CD4-positive, alpha-beta memory T cell (primary cell): ENCODE data around the gene UCKL1. TPM values are rescaled to one million over a fixed set of nuclear protein-coding genes. Genes with fewer than 3 reads are reported as not detected.
A peak's percentile ranks its signal among the peaks of the same experiment; 100 is the strongest.
"Not testable (repeated sequence)": the region's sequence is repeated elsewhere in the genome, so short reads cannot be mapped to it uniquely, and the experiment has no call there.

ENCODE experiments used
- CTCF ChIA-PET: fragments of 350-600 bp; sonication (Branson Sonifier 250); formaldehyde crosslinking; loops from one replicate; lab custom pipeline; 2021; ENCODE audit warnings: inconsistent platforms; ENCODE audit not compliant: partially characterized antibody; lab: Charles Lee
- POLR2A ChIA-PET: fragments of 350-600 bp; sonication (Branson Sonifier 250); formaldehyde crosslinking; loops from one replicate; lab custom pipeline; 2021; ENCODE audit not compliant: partially characterized antibody; lab: Charles Lee
- DNase-seq, 5 donors: peaks; one replicate each; pipeline versions ENCODE4 v3.0.0 to v3.0.0-alpha.2; 2020 to 2022; ENCODE audit warnings: mixed read lengths in 1 of 5
- H3K27ac ChIP-seq: one replicate; pipeline ENCODE4 v1.7.0; 2013; ENCODE audit warnings: low read depth, low read length
- H3K27me3 ChIP-seq: 2 replicates; pipeline ENCODE4 v1.7.0; 2013; ENCODE audit warnings: mild to moderate bottlenecking, low read length, moderate library complexity; ENCODE audit not compliant: insufficient read depth
- H3K36me3 ChIP-seq: 2 replicates; pipeline ENCODE4 v1.7.0; 2013; ENCODE audit warnings: mild to moderate bottlenecking, low read length, moderate library complexity; ENCODE audit not compliant: insufficient read depth
- H3K4me1 ChIP-seq: 2 replicates; pipeline ENCODE4 v1.7.0; 2013; ENCODE audit warnings: mild to moderate bottlenecking, low read length, moderate library complexity; ENCODE audit not compliant: insufficient read depth
- H3K4me3 ChIP-seq, 2 donors: one replicate each; pipeline ENCODE4 v1.7.0; 2013; ENCODE audit warnings: low read length in 2 of 2, mild to moderate bottlenecking in 1 of 2
- H3K9me3 ChIP-seq, 2 donors: one replicate each; pipeline ENCODE4 v1.7.0; 2013; ENCODE audit warnings: low read length in 2 of 2, control low read depth in 1 of 2; ENCODE audit not compliant: control insufficient read depth in 1 of 2
- H3K27ac Mint-ChIP-seq, 7 donors: one replicate each; pipeline ENCODE4 v1.8.0; 2020 to 2021; ENCODE audit warnings: mixed read lengths in 7 of 7, mild to moderate bottlenecking in 6 of 7, inconsistent platforms in 3 of 7, moderate library complexity in 3 of 7
- H3K27me3 Mint-ChIP-seq, 2 donors: one replicate each; pipeline ENCODE4 v1.8.0; 2020 to 2021; ENCODE audit warnings: mixed read lengths in 2 of 2
- H3K36me3 Mint-ChIP-seq, 2 donors: one replicate each; pipeline ENCODE4 v1.8.0; 2020 to 2021; ENCODE audit warnings: mixed read lengths in 2 of 2, inconsistent platforms in 1 of 2, mild to moderate bottlenecking in 1 of 2
- H3K4me1 Mint-ChIP-seq, 4 donors: one replicate each; pipeline ENCODE4 v1.8.0; 2020 to 2021; ENCODE audit warnings: mixed read lengths in 4 of 4, mild to moderate bottlenecking in 1 of 4
- H3K4me3 Mint-ChIP-seq, 8 donors: one replicate each; pipeline ENCODE4 v1.8.0; 2020 to 2021; ENCODE audit warnings: mixed read lengths in 8 of 8, mild to moderate bottlenecking in 7 of 8, moderate library complexity in 6 of 8, inconsistent platforms in 3 of 8
- H3K9me3 Mint-ChIP-seq, 8 donors: one replicate each; pipeline ENCODE4 v1.8.0; 2020 to 2021; ENCODE audit warnings: mixed read lengths in 8 of 8, mild to moderate bottlenecking in 5 of 8, inconsistent platforms in 3 of 8, moderate library complexity in 1 of 8
- intact Hi-C: fragments of 100-400 bp; cut with micrococcal nuclease; formaldehyde crosslinking; loops from one replicate; pipeline ENCODE4 v1.15.1; 2023
- polyA plus RNA-seq, 2 donors: library from polyadenylated mRNA; unstranded; fragments of 300-500 nt; fragmentation: Illumina TruSeq; gene quantifications; one replicate each; pipeline ENCODE4 v1.2.3, GENCODE V29; 2021
- total RNA-seq, 2 experiments: library from RNA; stranded (reverse); gene quantifications; one replicate each; pipeline ENCODE4 v1.2.3, GENCODE V29; 2021

Gene UCKL1
- total and polyA plus RNA-seq, 4 experiments from 2014 or later, result 26.2 to 55.1 (median 42.7) TPM

GRCh38 chr20:63964412-63964811 lies 8.2 kb upstream of the UCKL1 start:
- intact Hi-C loops, result no loop called here
- no peak for DNase-seq
- Mint-ChIP-seq H3K4me3 (no peak overlapping the region), H3K36me3 (peaks cover 0 to 20% of the 10 kb centered on the region in 2 donors), H3K27me3 (no peaks in the 10 kb centered on the region), H3K9me3 (peaks cover 0 to 3% (median 0%) of the 10 kb centered on the region in 8 donors), H3K27ac (no peak overlapping the region), H3K4me1 (peaks cover 4 to 14% (median 9%) of the 10 kb centered on the region in 4 donors)
- H3K9me3 ChIP-seq, result no peaks in the 10 kb centered on the region
- ChIA-PET CTCF (no interaction called here), POLR2A (no interaction called here)
- peaks cover 12% of the 10 kb centered on the region for H3K4me1 ChIP-seq
- H3K4me3 ChIP-seq, result no peak overlapping the region
- H3K27ac ChIP-seq, result no peak overlapping the region
- H3K36me3 ChIP-seq, result peaks cover 3% of the 10 kb centered on the region
- no peaks in the 10 kb centered on the region for H3K27me3 ChIP-seq

DNA sequence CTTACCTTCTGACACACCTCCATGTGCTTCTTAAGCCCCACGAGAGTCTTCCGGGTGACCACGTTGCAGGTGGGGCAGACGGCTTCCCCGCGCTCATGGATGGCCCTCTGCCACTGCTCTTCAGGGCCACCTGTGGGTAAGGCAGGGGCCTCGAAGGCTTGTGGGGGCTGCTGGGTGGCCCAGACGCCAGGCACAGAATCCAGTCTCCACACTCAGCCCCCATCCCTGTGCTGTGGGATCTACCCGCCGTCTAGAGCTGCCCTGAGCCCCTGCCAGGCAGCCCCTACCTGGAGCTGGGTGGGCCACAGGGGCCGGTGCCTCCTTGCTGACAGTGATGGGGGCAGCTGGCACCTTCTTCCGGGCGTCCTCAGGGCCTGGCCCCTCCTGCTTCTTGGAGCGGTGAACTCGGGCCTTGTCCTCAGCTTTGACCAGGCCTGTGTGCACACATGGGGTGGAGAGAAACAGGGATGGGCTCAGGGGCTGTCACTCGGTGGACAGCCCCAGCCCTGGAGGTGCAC lies 7.6 kb upstream of the UCKL1 start:
- CTCF ChIA-PET, result no interaction called here

DNA sequence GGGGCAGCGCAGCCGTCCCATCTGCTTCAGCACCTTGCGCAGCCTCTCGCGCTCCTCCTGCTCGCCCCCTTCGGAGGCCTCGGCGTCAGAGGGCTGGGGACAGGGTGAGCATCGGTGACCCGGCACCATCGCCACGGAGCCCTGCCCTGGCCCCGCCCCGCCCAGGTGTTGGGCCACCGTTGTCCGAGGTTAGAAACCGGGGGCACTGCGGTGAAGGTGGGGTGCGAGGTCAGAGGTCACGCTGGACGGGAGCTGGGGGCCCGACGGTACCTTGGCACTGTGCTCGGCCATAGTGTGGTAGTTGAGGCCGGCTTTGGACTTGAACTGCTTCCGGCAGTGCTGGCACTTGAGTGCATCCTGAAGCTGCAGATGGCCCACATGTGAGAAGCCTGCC lies 7.1 kb upstream of the UCKL1 start:
- Histone ChIP-seq H3K27ac (no peak overlapping the region), H3K36me3 (peaks cover 3% of the 10 kb centered on the region), H3K9me3 (no peaks in the 10 kb centered on the region), H3K4me1 (peaks cover 4% of the 10 kb centered on the region), H3K4me3 (no peak overlapping the region), H3K27me3 (no peaks in the 10 kb centered on the region)
- no peaks in the 10 kb centered on the region for H3K27me3 Mint-ChIP-seq
- intact Hi-C loops, result no loop called here
- ChIA-PET POLR2A (no interaction called here), CTCF (no interaction called here)
- H3K27ac Mint-ChIP-seq, result no peak overlapping the region
- H3K9me3 Mint-ChIP-seq, result peaks cover 0 to 3% (median 0%) of the 10 kb centered on the region in 8 donors
- H3K36me3 Mint-ChIP-seq, result peaks cover 0 to 18% of the 10 kb centered on the region in 2 donors
- H3K4me3 Mint-ChIP-seq, result no peak overlapping the region
- peaks cover under 1 to 7% (median 4%) of the 10 kb centered on the region in 4 donors for H3K4me1 Mint-ChIP-seq
- DNase-seq, result peak in 1 of 5 donors; percentile 40

More for the DNA sequence above, 7.6 kb upstream of the UCKL1 start:
- H3K4me1 ChIP-seq, result peaks cover 9% of the 10 kb centered on the region
- peaks cover 0 to 3% (median 0%) of the 10 kb centered on the region in 8 donors for H3K9me3 Mint-ChIP-seq
- POLR2A ChIA-PET, result no interaction called here
- peaks cover 3% of the 10 kb centered on the region for H3K36me3 ChIP-seq
- H3K27ac ChIP-seq, result no peak overlapping the region
- intact Hi-C loops, result no loop called here
- peak overlapping the region in 1 of 7 donors; percentile 36 for H3K27ac Mint-ChIP-seq
- no peak overlapping the region for H3K4me3 Mint-ChIP-seq
- peaks cover 3 to 12% (median 8%) of the 10 kb centered on the region in 4 donors for H3K4me1 Mint-ChIP-seq
- no peak overlapping the region for H3K4me3 ChIP-seq
- no peaks in the 10 kb centered on the region for H3K27me3 ChIP-seq
- H3K36me3 Mint-ChIP-seq, result peaks cover 0 to 20% of the 10 kb centered on the region in 2 donors
- H3K9me3 ChIP-seq, result no peaks in the 10 kb centered on the region
- peak in 1 of 5 donors; percentile 22 for DNase-seq
- no peaks in the 10 kb centered on the region for H3K27me3 Mint-ChIP-seq

DNA sequence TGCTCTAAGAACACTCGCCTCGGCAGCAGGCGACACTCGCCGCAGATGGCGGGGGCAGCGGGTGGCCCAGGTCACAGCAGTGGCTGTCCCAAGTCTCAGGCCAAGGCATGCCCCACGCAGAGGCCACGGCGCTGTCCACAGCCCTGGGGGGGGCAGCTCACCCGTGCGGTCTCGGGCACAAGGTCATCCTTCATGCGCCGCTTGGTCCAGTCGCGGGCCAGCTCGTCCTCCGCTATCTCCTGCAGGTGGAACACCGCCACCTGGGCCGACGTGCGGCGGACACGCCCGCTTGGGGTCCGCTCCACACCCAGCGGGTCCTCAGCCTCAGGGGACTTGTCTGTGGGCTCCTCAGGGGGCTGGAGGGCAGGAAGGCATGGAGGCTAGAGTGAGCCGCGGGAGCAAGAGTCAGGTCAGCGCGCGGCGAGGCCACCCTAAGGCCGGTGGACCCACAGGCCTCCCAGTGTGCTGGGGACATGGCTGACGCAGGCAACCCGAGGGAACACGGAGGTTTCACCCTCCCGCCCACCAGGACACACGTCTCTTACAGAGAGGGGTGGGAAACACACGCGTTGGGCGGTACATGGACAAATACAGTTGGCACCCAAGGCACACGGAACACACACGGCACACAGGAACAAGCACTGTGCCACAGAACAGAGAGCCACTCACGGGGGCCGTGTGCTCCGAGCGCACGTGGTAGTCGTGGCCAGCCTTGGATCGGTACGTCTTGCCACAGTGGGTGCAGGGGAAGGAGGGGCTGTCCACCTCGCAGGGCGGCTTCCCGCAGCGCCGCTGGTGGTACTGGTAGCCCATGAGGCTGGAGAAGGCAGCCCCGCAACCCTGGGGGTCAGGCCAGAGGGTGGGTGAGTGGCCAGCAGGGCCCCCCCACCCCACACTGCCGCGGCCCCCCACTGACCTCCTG lies 6.5 kb upstream of the UCKL1 start:
- H3K36me3 ChIP-seq, result peaks cover 3% of the 10 kb centered on the region
- ChIA-PET CTCF (interaction anchor here (1.0 kb wide), 1 partner anchor 18 kb away, joined by 5 read pairs; the partner anchor contains the start of gene PRPF6), POLR2A (interaction anchor here (0.7 to 1.1 kb wide), 2 partner anchors 15 to 59 kb away, joined by 3 read pairs; no protein-coding TSS in a partner anchor)

GRCh38 chr20:63961664-63962425 lies 5.6 kb upstream of the UCKL1 start:
- H3K4me3 ChIP-seq, result no peak overlapping the region
- H3K4me3 Mint-ChIP-seq, result no peak overlapping the region
- intact Hi-C loops, result no loop called here
- no peaks in the 10 kb centered on the region for H3K27me3 ChIP-seq
- H3K4me1 Mint-ChIP-seq, result peaks cover 0 to 16% (median 5%) of the 10 kb centered on the region in 4 donors
- no peaks in the 10 kb centered on the region for H3K27me3 Mint-ChIP-seq
- no peak overlapping the region for H3K27ac Mint-ChIP-seq
- peaks cover 14% of the 10 kb centered on the region for H3K4me1 ChIP-seq
- H3K36me3 ChIP-seq, result peaks cover 3% of the 10 kb centered on the region
- H3K27ac ChIP-seq, result no peak overlapping the region
- ChIA-PET CTCF (interaction anchor here (1.0 kb wide), 1 partner anchor 19 kb away, joined by 5 read pairs; the partner anchor contains the start of gene PRPF6), POLR2A (interaction anchor here (0.7 to 1.1 kb wide), 2 partner anchors 14 to 58 kb away, joined by 3 read pairs; no protein-coding TSS in a partner anchor)
- peaks cover 0 to 3% (median 0%) of the 10 kb centered on the region in 8 donors for H3K9me3 Mint-ChIP-seq
- no peaks in the 10 kb centered on the region for H3K9me3 ChIP-seq
- DNase-seq, result peak in 1 of 5 donors; percentile 5
- H3K36me3 Mint-ChIP-seq, result peaks cover 0 to 21% of the 10 kb centered on the region in 2 donors

More for the DNA sequence above, 6.5 kb upstream of the UCKL1 start:
- Mint-ChIP-seq H3K27ac (no peak overlapping the region), H3K27me3 (no peaks in the 10 kb centered on the region), H3K9me3 (peaks cover 0 to 3% (median 0%) of the 10 kb centered on the region in 8 donors), H3K4me3 (no peak overlapping the region), H3K36me3 (peaks cover 0 to 18% of the 10 kb centered on the region in 2 donors), H3K4me1 (peaks cover 0 to 8% (median under 1%) of the 10 kb centered on the region in 4 donors)
- intact Hi-C loops, result no loop called here
- peak in 1 of 5 donors; percentile 33 for DNase-seq
- H3K27me3 ChIP-seq, result no peaks in the 10 kb centered on the region
- H3K9me3 ChIP-seq, result no peaks in the 10 kb centered on the region
- peaks cover 6% of the 10 kb centered on the region for H3K4me1 ChIP-seq
- H3K27ac ChIP-seq, result no peak overlapping the region
- H3K4me3 ChIP-seq, result no peak overlapping the region

DNA sequence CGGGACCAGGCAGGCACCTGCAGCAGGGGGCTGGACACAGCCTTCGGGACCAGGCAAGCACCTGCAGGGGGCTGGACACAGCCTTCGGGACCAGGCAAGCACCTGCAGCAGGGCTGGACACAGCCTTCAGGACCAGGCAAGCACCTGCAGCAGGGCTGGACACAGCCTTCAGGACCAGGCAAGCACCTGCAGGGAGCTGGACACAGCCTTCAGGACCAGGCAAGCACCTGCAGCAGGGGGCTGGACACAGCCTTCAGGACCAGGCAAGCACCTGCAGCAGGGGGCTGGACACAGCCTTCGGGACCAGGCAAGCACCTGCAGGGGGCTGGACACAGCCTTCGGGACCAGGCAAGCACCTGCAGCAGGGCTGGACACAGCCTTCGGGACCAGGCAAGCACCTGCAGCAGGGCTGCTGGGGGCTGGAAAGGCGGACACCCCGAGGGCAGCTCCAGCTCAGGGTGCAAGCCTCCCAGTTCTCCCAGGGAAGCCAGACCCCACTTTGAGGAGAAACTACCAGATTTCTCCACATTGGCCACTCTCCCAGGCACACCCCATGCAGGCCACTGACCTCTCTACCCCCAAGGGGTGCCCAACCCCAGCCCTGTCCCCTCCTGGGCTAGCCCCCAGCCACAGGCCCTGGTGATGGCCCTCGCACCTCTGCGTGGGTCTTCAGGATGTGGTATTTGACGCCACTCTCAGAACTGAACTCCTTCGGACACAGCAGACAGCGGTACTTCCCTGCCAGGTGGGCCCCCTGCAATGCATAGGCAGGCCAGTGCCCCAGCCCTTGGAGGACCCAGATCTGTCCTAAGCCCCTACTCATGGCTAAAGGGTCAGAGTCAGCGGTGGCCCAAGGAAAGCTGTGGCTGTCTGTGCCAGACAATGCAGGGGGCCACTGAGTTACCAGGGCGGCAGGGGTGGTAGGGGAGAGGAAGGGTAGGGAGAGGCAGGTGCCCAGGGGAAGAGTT lies 4.7 kb upstream of the UCKL1 start:
- H3K4me3 ChIP-seq, CTCF ChIA-PET, H3K9me3 Mint-ChIP-seq, H3K4me3 Mint-ChIP-seq, POLR2A ChIA-PET, H3K27ac ChIP-seq, H3K9me3 ChIP-seq, H3K27me3 Mint-ChIP-seq, H3K36me3 ChIP-seq, H3K27me3 ChIP-seq, H3K27ac Mint-ChIP-seq, intact Hi-C loops: not testable (repeated sequence)
- DNase-seq, result peak in 1 of 5 donors; percentile 28
- H3K4me1 ChIP-seq, result peaks cover 17% of the 10 kb centered on the region
- peaks cover 0 to 16% (median 8%) of the 10 kb centered on the region in 4 donors for H3K4me1 Mint-ChIP-seq
- peaks cover 0 to 18% of the 10 kb centered on the region in 2 donors for H3K36me3 Mint-ChIP-seq
